Large intestine (tissue), 3 donors: ENCODE results near the gene DDX19B. TPM values are rescaled to one million over a fixed set of nuclear protein-coding genes. Genes with fewer than 3 reads are reported as not detected.
"Not testable (repeated sequence)": the region's sequence is repeated elsewhere in the genome, so short reads cannot be mapped to it uniquely, and the experiment has no call there.

Source experiments
- DNase-seq, 2 donors: peaks; one replicate each; pipeline versions ENCODE4 v3.0.0 to v3.0.0-alpha.2; 2013
- H3K27ac ChIP-seq: one replicate; pipeline ENCODE4 v1.5.1; 2013; ENCODE audit warnings: low read length
- H3K27me3 ChIP-seq: 2 replicates; pipeline ENCODE4 v1.6.1; 2013; ENCODE audit warnings: low read length; ENCODE audit not compliant: control insufficient read depth, insufficient read depth
- H3K36me3 ChIP-seq: 2 replicates; pipeline ENCODE4 v1.6.1; 2013; ENCODE audit warnings: low read length; ENCODE audit not compliant: control insufficient read depth, insufficient read depth
- H3K4me1 ChIP-seq: one replicate; pipeline ENCODE4 v1.6.1; 2013; ENCODE audit warnings: low read length; ENCODE audit not compliant: control insufficient read depth, insufficient read depth
- H3K4me3 ChIP-seq: one replicate; pipeline ENCODE4 v1.5.1; 2013; ENCODE audit warnings: low read length
- H3K9me3 ChIP-seq: one replicate; pipeline ENCODE4 v1.6.1; 2013; ENCODE audit warnings: mild to moderate bottlenecking, low read depth, low read length, moderate library complexity; ENCODE audit not compliant: control insufficient read depth
- WGBS: methylation state at CpG from one replicate; pipeline ENCODE4 v1.1.5; 2013; ENCODE audit warnings: low lambda C conversion rate; ENCODE audit not compliant: insufficient coverage; 5-methylcytosine and 5-hydroxymethylcytosine counted together
- polyA plus RNA-seq: library from polyadenylated mRNA; unstranded; fragments of 120-200 nt; gene quantifications from one replicate; pipeline ENCODE4 v1.2.1, GENCODE V29; 2013

The DDX19B gene
- polyA plus RNA-seq, 1 donor: 28.5 TPM

GRCh38 chr16:70345840-70346239 is 46.9 kb downstream of the DDX19B start:
- peak overlapping the region; percentile 97 for H3K4me3 ChIP-seq
- no peak for DNase-seq
- WGBS: no CpG with 5 or more reads among the region's 10 CpGs
- H3K36me3 ChIP-seq: peaks cover 4% of the 10 kb centered on the region
- peaks cover 3% of the 10 kb centered on the region for H3K4me1 ChIP-seq
- H3K9me3 ChIP-seq: no peaks in the 10 kb centered on the region
- no peak overlapping the region for H3K27ac ChIP-seq
- no peaks in the 10 kb centered on the region for H3K27me3 ChIP-seq

DNA sequence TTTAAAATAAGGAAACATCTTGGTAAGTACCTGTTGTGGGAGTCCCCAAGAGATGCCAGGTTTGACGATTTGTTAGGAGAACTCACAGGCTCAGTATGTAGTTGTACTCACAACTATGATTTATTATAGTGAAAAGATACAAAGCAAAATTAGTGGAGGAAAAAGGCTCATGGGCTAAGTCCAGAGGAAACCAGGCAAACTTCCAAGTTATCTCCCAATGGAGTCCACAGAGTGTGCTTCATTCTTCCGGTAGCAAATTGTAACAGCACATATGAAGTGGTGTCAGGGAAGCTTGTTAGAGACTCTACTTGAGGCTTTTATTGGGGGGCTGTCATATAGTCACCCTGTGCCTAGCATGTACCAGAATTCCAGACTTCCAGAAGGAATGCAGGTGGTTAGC is 50.0 kb downstream of the DDX19B start:
- Histone ChIP-seq H3K4me3 (no peak overlapping the region), H3K36me3 (peaks cover 20% of the 10 kb centered on the region), H3K9me3 (no peaks in the 10 kb centered on the region), H3K4me1 (peaks cover 3% of the 10 kb centered on the region), H3K27ac (no peak overlapping the region), H3K27me3 (no peaks in the 10 kb centered on the region)
- DNase-seq: no peak
- WGBS: no CpG with 5 or more reads among the region's 2 CpGs

DNA sequence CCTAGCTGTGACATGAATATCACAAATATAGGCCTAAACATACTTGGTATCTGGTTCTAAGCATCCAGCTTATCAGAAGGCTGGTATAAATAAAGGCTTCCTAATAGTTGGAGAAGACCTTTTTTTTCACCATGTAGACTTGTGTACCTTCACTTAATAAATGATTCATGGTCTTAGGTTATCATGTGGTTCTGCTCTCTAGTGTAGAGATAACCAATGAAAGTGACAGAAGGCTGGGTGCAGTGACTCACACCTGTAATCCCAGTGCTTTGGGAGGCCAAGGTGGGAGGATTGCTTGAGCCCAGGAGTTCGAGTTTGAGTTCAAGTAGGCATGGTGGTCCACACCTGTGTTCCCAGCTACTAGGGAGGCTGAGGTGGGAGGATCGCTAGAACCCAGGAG is 50.8 kb downstream of the DDX19B start:
- Histone ChIP-seq H3K9me3 (no peaks in the 10 kb centered on the region), H3K27me3 (no peaks in the 10 kb centered on the region), H3K4me3 (no peak overlapping the region), H3K36me3 (peaks cover 24% of the 10 kb centered on the region), H3K4me1 (peaks cover 3% of the 10 kb centered on the region), H3K27ac (no peak overlapping the region)
- WGBS: no CpG with 5 or more reads among the region's 2 CpGs
- DNase-seq: no peak

DNA sequence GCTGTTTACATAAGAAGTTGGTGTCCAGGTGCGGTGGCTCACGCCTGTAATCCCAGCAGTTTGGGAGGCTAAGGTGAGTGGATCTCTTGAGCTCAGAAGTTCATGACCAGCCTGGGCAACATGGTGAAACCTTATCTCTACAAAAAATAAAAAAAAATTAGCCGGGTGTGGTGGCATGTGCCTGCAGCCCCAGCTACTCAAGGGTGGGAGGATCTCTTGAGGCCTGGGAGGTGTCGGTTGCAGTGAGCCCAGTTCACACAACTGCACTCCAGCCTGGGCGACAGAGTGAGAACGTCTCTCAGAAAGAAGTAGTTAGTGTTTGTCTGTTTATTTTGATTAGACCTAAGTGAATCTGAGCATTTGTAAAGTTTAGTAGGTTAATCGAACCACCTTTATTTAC is 60.6 kb downstream of the DDX19B start:
- 100% methylated on average over 1 of the region's 7 CpGs for WGBS
- Histone ChIP-seq H3K36me3 (peaks cover 87% of the 10 kb centered on the region), H3K4me1 (no peaks in the 10 kb centered on the region)

GRCh38 chr16:70364399-70364798 is 65.4 kb downstream of the DDX19B start:
- no peak for DNase-seq

More for the DNA sequence above, 60.6 kb downstream of the DDX19B start:
- H3K27me3 ChIP-seq: no peaks in the 10 kb centered on the region
- no peak for DNase-seq
- H3K4me3 ChIP-seq: no peak overlapping the region
- H3K27ac ChIP-seq: no peak overlapping the region
- no peaks in the 10 kb centered on the region for H3K9me3 ChIP-seq

DNA sequence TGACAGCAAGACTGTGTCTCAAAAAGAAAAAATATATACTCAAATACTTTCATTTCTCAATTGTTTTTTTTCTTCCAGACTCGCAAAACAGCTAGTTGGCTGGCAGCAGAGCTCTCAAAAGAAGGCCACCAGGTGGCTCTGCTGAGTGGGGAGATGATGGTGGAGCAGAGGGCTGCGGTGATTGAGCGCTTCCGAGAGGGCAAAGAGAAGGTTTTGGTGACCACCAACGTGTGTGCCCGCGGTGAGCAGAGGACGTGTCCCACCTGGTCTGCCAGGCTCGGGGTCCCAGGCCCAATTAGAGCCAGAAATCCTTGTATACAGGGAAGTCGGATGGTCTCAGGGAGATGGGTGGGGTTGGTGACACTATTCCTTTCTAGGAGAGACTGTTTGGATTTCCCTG is 71.2 kb downstream of the DDX19B start:
- not testable (repeated sequence) for DNase-seq, H3K4me3 ChIP-seq, H3K9me3 ChIP-seq, H3K27ac ChIP-seq, H3K27me3 ChIP-seq, H3K4me1 ChIP-seq
- no CpG with 5 or more reads among the region's 10 CpGs for WGBS
- H3K36me3 ChIP-seq: peaks cover 74% of the 10 kb centered on the region

More at GRCh38 chr16:70364399-70364798, 65.4 kb downstream of the DDX19B start:
- Histone ChIP-seq H3K36me3 (peaks cover 75% of the 10 kb centered on the region), H3K4me1 (no peaks in the 10 kb centered on the region), H3K9me3 (no peaks in the 10 kb centered on the region), H3K27ac (no peak overlapping the region), H3K27me3 (no peaks in the 10 kb centered on the region), H3K4me3 (no peak overlapping the region)
- WGBS: no CpG with 5 or more reads among the region's 5 CpGs

GRCh38 chr16:70370924-70371323 is 71.9 kb downstream of the DDX19B start:
- H3K9me3 ChIP-seq: no peaks in the 10 kb centered on the region
- no peak overlapping the region for H3K4me3 ChIP-seq
- DNase-seq: no peak
- H3K36me3 ChIP-seq: peaks cover 70% of the 10 kb centered on the region
- 92% methylated on average over 5 of the region's 10 CpGs for WGBS
- no peaks in the 10 kb centered on the region for H3K27me3 ChIP-seq
- H3K27ac ChIP-seq: no peak overlapping the region
- H3K4me1 ChIP-seq: no peaks in the 10 kb centered on the region

DNA sequence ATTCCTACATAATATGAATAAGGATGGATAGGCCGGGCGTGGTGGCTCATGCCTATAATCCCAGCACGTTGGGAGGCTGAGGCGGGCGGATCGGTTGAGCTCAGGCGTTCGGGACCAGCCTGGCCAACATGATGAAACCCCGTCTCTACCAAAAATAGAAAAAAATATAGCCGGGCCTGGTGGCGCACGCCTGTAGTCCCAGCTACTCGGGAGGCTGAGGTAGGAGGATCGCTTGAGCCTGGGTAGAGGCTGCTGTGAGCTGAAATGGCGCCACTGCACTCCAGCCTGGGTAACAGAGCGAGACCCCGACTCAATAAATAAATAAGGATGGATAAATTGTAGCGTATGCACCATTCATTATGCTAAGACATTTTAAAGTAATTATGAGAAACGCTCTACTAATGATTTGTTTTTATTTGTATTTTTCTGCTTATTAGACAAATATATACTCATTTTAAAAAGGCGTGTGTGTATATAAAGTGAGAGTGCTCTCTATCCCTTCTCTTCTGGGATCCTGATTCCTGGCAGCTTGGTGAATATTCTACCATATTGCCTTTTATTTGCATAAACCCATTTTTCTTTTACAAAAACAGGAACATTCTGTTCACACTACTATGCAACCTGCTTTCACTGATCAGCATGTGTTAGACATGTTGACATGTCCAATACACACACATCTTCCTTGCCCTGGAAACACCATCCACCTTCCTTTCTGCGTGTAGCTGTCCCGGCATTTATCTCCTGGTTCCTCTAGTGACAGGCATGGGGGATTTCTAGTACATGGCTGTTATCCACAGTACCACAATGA is 74.1 kb downstream of the DDX19B start:
- Histone ChIP-seq H3K27ac (no peak overlapping the region), H3K4me3 (no peak overlapping the region), H3K9me3 (no peaks in the 10 kb centered on the region), H3K36me3 (peaks cover 64% of the 10 kb centered on the region), H3K27me3 (no peaks in the 10 kb centered on the region), H3K4me1 (no peaks in the 10 kb centered on the region)
- 96% methylated on average over 7 of the region's 22 CpGs for WGBS
- DNase-seq: no peak

DNA sequence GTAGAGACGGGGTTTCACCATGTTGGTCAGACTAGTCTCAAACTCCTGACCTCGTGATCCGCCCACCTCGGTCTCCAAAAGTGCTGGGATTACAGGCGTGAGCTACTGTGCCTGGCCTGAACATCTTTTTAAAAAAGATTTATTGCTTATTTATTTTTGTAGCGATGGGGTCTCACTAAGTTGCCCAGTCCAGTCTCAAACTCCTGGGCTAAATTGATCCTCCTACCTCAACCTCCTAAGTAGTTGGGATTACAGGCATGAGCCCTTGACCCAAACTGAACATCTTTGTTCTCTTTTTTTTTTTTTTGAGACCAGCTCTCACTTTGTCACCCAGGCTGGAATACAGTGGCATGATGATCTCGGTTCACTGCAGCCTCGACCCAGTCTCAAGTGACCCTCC is 75.2 kb downstream of the DDX19B start:
- peaks cover 66% of the 10 kb centered on the region for H3K36me3 ChIP-seq
- no peak for DNase-seq
- no peaks in the 10 kb centered on the region for H3K9me3 ChIP-seq
- H3K4me1 ChIP-seq: no peaks in the 10 kb centered on the region
- H3K27ac ChIP-seq: no peak overlapping the region
- no peak overlapping the region for H3K4me3 ChIP-seq
- no CpG with 5 or more reads among the region's 8 CpGs for WGBS
- H3K27me3 ChIP-seq: no peaks in the 10 kb centered on the region

GRCh38 chr16:70375636-70376611 is 76.9 kb downstream of the DDX19B start:
- 71% methylated on average over 4 of the region's 16 CpGs for WGBS
- Histone ChIP-seq H3K9me3 (no peaks in the 10 kb centered on the region), H3K27ac (no peak overlapping the region), H3K36me3 (peaks cover 51% of the 10 kb centered on the region), H3K4me3 (no peak overlapping the region), H3K27me3 (no peaks in the 10 kb centered on the region), H3K4me1 (peaks cover 5% of the 10 kb centered on the region)
- DNase-seq: no peak
